RWPE2 (cell line): Measurements from ENCODE around the gene CRB2.
A peak's percentile ranks its signal among the peaks of the same experiment; 100 is the strongest.

Source experiments
- ATAC-seq: fragments of 200-7000 bp; cut with Tn5 transposase; 3 replicates; pipeline ENCODE4 v1.9.1; 2021; ENCODE audit warnings: low read depth
- DNase-seq: peaks from one replicate; pipeline ENCODE4 v3.0.0-alpha.2; 2020; ENCODE audit warnings: low spot score
- H3K27ac ChIP-seq: fragments of 450-650 bp; 2 replicates; pipeline ENCODE4 v1.5.1; 2017; ENCODE audit warnings: mild to moderate bottlenecking; ENCODE audit not compliant: poor library complexity, severe bottlenecking
- H3K27me3 ChIP-seq: fragments of 250-450 bp; sonication (Bioruptor Pico); 2 replicates; pipeline ENCODE4 v1.5.1; 2021; ENCODE audit warnings: mild to moderate bottlenecking, moderate library complexity; ENCODE audit not compliant: insufficient read depth, poor library complexity, severe bottlenecking
- H3K36me3 ChIP-seq: fragments of 250-450 bp; sonication (Bioruptor Pico); 2 replicates; pipeline ENCODE4 v1.5.1; 2020; ENCODE audit warnings: low read depth, mild to moderate bottlenecking, moderate library complexity
- H3K4me1 ChIP-seq: fragments of 250-450 bp; sonication (Bioruptor Pico); 2 replicates; pipeline ENCODE4 v1.5.1; 2021; ENCODE audit warnings: mild to moderate bottlenecking, moderate library complexity; ENCODE audit not compliant: insufficient read depth, poor library complexity, severe bottlenecking
- H3K4me3 ChIP-seq: fragments of 250-450 bp; sonication (Bioruptor Pico); 2 replicates; pipeline ENCODE4 v1.5.1; 2021; ENCODE audit warnings: mild to moderate bottlenecking, moderate library complexity; ENCODE audit not compliant: severe bottlenecking
- H3K9me3 ChIP-seq: fragments of 250-450 bp; sonication (Bioruptor Pico); 2 replicates; pipeline ENCODE4 v1.5.1; 2021; ENCODE audit warnings: mild to moderate bottlenecking, moderate library complexity; ENCODE audit not compliant: severe bottlenecking
- CTCF ChIP-seq: fragments of 450-650 bp; IDR thresholded peaks from one replicate; pipeline ENCODE4 v1.5.1; 2017; ENCODE audit warnings: mild to moderate bottlenecking, moderate library complexity; ENCODE audit not compliant: poor library complexity, severe bottlenecking

CRB2 gene

DNA sequence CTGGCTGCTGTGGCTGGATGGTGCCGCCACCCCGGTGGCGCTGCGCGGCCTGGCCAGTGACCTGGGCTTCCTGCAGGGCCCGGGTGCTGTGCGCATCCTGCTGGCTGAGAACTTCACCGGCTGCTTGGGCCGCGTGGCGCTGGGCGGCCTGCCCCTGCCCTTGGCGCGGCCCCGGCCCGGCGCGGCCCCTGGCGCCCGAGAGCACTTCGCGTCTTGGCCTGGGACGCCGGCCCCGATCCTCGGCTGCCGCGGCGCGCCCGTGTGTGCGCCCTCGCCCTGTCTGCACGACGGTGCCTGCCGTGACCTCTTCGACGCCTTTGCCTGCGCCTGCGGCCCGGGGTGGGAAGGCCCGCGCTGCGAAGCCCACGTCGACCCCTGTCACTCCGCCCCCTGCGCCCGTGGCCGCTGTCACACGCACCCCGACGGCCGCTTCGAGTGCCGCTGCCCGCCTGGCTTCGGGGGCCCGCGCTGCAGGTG lies 17.5 kb downstream of the CRB2 start:
- no peaks in the 10 kb centered on the region for H3K36me3 ChIP-seq
- no peak for ATAC-seq
- no peaks in the 10 kb centered on the region for H3K9me3 ChIP-seq
- no peaks in the 10 kb centered on the region for H3K4me1 ChIP-seq
- no peak overlapping the region for H3K27ac ChIP-seq
- DNase-seq = no peak
- H3K4me3 ChIP-seq = no peak overlapping the region
- peaks cover 33% of the 10 kb centered on the region for H3K27me3 ChIP-seq
- TF ChIP-seq CTCF = no peak

- H3K9me3 ChIP-seq = no peaks in the 10 kb centered on the region
- ATAC-seq (no peak), DNase-seq (no peak)
- H3K36me3 ChIP-seq = no peaks in the 10 kb centered on the region
- TF ChIP-seq CTCF = no peak
- H3K27ac ChIP-seq = no peak overlapping the region
- no peaks in the 10 kb centered on the region for H3K4me1 ChIP-seq
- H3K4me3 ChIP-seq = no peak overlapping the region
- peaks cover 33% of the 10 kb centered on the region for H3K27me3 ChIP-seq
These were observed 17.9 kb downstream of the CRB2 start for GRCh38 chr9:123373946-123374345.

DNA sequence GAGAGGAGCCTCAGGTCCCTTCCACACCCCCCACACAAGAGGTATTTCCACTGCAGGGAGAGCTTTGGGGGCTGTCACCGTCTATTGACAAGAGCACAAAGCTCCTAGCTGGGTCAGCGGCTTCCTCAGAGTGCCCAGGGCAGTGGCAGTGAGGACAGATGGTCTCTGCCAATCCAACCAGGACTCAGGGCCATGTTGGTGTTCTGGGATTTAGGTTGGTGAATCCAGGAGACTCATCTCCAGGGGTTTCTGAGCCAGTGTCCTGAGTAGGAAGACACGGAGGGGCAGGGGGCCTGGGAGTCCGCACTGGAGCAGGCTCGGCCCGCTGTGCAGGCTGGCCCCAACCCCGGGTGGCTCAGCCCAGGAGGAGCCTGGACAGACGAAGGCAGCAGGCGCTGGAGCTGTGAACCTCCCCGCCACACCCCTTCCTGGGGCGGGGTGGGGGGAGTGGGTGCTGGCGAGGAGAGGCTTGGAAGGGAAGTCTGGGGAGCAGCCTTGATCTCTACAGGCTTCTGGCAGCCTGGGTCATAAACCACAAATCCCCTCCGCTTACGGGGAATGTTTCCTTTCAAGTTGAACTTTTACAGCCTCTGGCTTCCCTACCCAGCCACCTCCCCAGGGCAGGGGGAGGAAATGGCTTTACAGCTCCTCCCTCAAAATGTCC lies 19.6 kb downstream of the CRB2 start:
- no peaks in the 10 kb centered on the region for H3K36me3 ChIP-seq
- TF ChIP-seq CTCF = no peak
- H3K4me1 ChIP-seq = no peaks in the 10 kb centered on the region
- peak; percentile 48 for ATAC-seq
- no peaks in the 10 kb centered on the region for H3K9me3 ChIP-seq
- DNase-seq = no peak
- peaks cover 29% of the 10 kb centered on the region for H3K27me3 ChIP-seq
- H3K27ac ChIP-seq = no peak overlapping the region
- H3K4me3 ChIP-seq = no peak overlapping the region

- ATAC-seq = peak; percentile 5; the same call in 1 of the 3 replicates
- Histone ChIP-seq H3K4me3 (no peak overlapping the region), H3K9me3 (no peaks in the 10 kb centered on the region), H3K27me3 (peaks cover 28% of the 10 kb centered on the region), H3K27ac (no peak overlapping the region), H3K36me3 (no peaks in the 10 kb centered on the region), H3K4me1 (no peaks in the 10 kb centered on the region)
- no peak for DNase-seq
- TF ChIP-seq CTCF = no peak
These were observed 20.4 kb downstream of the CRB2 start for GRCh38 chr9:123376218-123377071.
